Activated CD4-positive, alpha-beta T cell treated with anti-CD3 and anti-CD28 coated beads, Interleukin-10, Interleukin-2, amounts not matched to agents 100 ng/mL and 50 ng/mL, durations not matched to agents 16 hours and 8 hours (primary cell): Measurements from ENCODE around the gene TEX47.

Experiments used
- DNase-seq: peaks from one replicate; pipeline ENCODE4 v3.0.0-alpha.2; 2020

TEX47 gene

GRCh38 chr7:88795553-88795952 is at the start of gene TEX47:
TSS of gene TEX47 (minus strand) at chr7:88795737. CDS start at chr7:88794942, 795 bp downstream.
- DNase-seq, result no peak

- no peak for DNase-seq
Measured at GRCh38 chr7:88845091-88845490, 49.6 kb upstream of the TEX47 start.

- DNase-seq, result no peak
Measured at GRCh38 chr7:88842201-88842600, 46.7 kb upstream of the TEX47 start.

- DNase-seq, result peak; percentile 40
Measured at GRCh38 chr7:88835147-88835728, 39.7 kb upstream of the TEX47 start.

- DNase-seq, result no peak
Measured at GRCh38 chr7:88826222-88826621, 30.7 kb upstream of the TEX47 start.

- no peak for DNase-seq
Measured at GRCh38 chr7:88818552-88818951, 23.0 kb upstream of the TEX47 start.

GRCh38 chr7:88806280-88807037 is 10.9 kb upstream of the TEX47 start:
- DNase-seq, result no peak

- DNase-seq, result no peak
Measured at GRCh38 chr7:88801046-88801445, 5.5 kb upstream of the TEX47 start.

- no peak for DNase-seq
Measured at GRCh38 chr7:88792361-88792760, 3.2 kb downstream of the TEX47 start.

GRCh38 chr7:88791891-88792290 is 3.6 kb downstream of the TEX47 start:
- no peak for DNase-seq

GRCh38 chr7:88789480-88790064 is 6.0 kb downstream of the TEX47 start:
- peak; percentile 15 for DNase-seq

GRCh38 chr7:88787777-88788176 is 7.8 kb downstream of the TEX47 start:
- no peak for DNase-seq

- no peak for DNase-seq
Measured at GRCh38 chr7:88775838-88776237, 19.7 kb downstream of the TEX47 start.

GRCh38 chr7:88772776-88773175 is 22.8 kb downstream of the TEX47 start:
- no peak for DNase-seq

GRCh38 chr7:88771417-88771816 is 24.1 kb downstream of the TEX47 start:
- no peak for DNase-seq

- DNase-seq, result no peak
Measured at GRCh38 chr7:88761779-88762178, 33.8 kb downstream of the TEX47 start.

- DNase-seq, result no peak
Measured at GRCh38 chr7:88760136-88760515, 35.4 kb downstream of the TEX47 start.

- peak; percentile 1 for DNase-seq
Measured at GRCh38 chr7:88759230-88760135, 36.1 kb downstream of the TEX47 start, which contains the start of gene ZNF804B. TSS of gene ZNF804B (plus strand) at chr7:88759700. CDS start at chr7:88759977, 277 bp downstream.

GRCh38 chr7:88758381-88759229 is 36.9 kb downstream of the TEX47 start:
- no peak for DNase-seq

GRCh38 chr7:88757371-88757770 is 38.2 kb downstream of the TEX47 start:
- DNase-seq, result no peak

- no peak for DNase-seq
Measured at GRCh38 chr7:88756802-88757201, 38.7 kb downstream of the TEX47 start.

- DNase-seq, result no peak
Measured at GRCh38 chr7:88746126-88746525, 49.4 kb downstream of the TEX47 start.
